GM12891 (cell line): ENCODE results near the gene PSMD3.

Experiments used
- DNase-seq: peaks from one replicate; pipeline ENCODE4 v3.0.0; 2011; ENCODE audit warnings: low spot score; ENCODE audit not compliant: insufficient read length
- FAIRE-seq: peaks from 2 replicates; lab custom pipeline; 2011; peaks lifted over from hg19 to GRCh38; lab: Jason Lieb, UNC
- PAX5 ChIP-seq: IDR thresholded peaks from 2 replicates; pipeline ENCODE4 v1.6.1; 2011; ENCODE audit warnings: low read length, moderate library complexity, mild to moderate bottlenecking; ENCODE audit not compliant: insufficient read depth, severe bottlenecking
- POLR2A ChIP-seq: IDR thresholded peaks from 2 replicates; pipeline ENCODE4 v1.6.1; 2011; ENCODE audit warnings: low read depth, low read length, control low read depth
- POLR2AphosphoS5 ChIP-seq: IDR thresholded peaks from 2 replicates; pipeline ENCODE4 v1.6.1; 2011; ENCODE audit warnings: low read depth, low read length, control low read depth
- POU2F2 ChIP-seq: IDR thresholded peaks from 2 replicates; pipeline ENCODE4 v1.6.1; 2011; ENCODE audit warnings: low read depth, mild to moderate bottlenecking, control low read depth, low read length, moderate library complexity
- SPI1 ChIP-seq: IDR thresholded peaks from 2 replicates; pipeline ENCODE4 v1.6.1; 2011; ENCODE audit warnings: low read depth, low read length, control low read depth
- TAF1 ChIP-seq: IDR thresholded peaks from 2 replicates; pipeline ENCODE4 v1.6.1; 2011; ENCODE audit warnings: low read depth, low read length, control low read depth

PSMD3 gene

DNA sequence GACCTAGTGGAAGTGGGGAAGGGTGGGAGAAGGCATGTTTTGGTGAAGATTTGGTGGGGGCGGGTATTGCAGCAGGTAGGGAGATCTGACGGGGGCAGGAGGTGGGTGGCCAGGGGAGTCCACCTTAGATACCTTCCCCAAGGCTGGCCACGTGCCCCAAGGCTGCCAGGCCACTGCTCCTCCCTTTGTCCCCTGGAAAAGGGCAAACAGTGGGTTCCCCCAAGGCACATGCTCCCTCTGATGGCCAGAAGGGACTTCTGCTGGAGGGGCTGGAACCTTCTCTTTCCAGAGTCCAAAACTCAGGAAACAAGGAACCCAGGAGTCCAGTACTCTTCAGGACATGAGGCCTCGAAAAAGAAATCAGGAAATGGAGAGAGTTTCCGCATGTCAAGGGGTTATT is 6.2 kb upstream of the PSMD3 start:
- TF ChIP-seq POLR2AphosphoS5 = no peak
- TF ChIP-seq PAX5 = no peak
- TF ChIP-seq POU2F2 = no peak
- no peak for TF ChIP-seq TAF1
- TF ChIP-seq SPI1 = no peak
- TF ChIP-seq POLR2A = no peak
- FAIRE-seq = no peak
- no peak for DNase-seq

DNA sequence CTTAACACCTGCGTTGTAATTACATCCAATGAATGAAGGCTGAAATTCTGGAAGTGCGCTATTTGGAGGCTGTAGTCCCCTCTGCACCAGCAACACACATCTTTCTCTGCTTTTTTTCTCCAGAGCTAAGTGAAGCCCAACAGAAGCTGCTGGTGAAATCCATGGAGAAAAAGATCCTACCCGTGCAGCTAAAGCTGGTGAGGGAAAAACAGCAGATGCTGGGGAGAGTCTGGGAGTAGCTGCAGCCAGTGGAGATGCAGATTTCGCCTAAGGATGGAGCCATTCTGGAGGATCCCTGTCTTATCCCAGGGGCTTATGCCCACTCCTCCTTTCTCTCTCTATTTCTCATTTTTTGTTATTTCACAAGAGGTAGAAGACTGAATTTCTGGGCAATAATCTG is 4.8 kb upstream of the PSMD3 start:
- DNase-seq = no peak
- no peak for FAIRE-seq
- no peak for TF ChIP-seq POLR2AphosphoS5

DNA sequence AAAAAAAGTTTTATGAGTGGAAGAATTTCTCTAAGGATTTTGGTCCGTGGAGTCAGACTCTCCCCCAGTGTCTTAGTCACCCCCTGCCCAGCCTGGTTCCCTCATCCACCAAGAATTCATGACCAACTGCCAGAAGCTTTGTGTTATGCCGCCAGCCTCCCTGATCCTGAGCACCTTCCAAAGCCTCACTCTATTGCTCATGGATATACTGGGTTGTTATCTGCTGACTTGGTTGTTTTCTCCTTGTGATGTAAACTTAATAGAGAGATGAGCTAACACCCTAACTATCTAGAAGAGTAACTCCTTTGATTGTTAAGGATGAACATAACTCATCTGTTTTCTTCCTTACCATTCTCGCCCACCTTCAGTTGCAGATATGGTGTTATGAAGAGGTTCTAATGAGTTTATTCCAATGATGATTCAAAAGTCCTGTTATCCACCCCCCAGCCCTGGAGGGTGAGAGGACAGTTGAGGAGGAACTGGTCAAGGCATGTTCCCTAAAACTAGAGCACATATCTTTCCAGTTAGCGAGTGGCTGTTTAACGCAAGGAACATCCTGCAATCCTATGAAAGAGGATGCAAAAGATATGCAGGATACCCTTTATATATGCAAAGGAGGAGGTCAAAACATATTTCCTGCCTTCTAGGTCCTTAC is 1.5 kb upstream of the PSMD3 start:
- TF ChIP-seq POLR2AphosphoS5 (no peak), POU2F2 (no peak), SPI1 (no peak), TAF1 (no peak), PAX5 (no peak), POLR2A (no peak)
- DNase-seq (no peak), FAIRE-seq (no peak)

DNA sequence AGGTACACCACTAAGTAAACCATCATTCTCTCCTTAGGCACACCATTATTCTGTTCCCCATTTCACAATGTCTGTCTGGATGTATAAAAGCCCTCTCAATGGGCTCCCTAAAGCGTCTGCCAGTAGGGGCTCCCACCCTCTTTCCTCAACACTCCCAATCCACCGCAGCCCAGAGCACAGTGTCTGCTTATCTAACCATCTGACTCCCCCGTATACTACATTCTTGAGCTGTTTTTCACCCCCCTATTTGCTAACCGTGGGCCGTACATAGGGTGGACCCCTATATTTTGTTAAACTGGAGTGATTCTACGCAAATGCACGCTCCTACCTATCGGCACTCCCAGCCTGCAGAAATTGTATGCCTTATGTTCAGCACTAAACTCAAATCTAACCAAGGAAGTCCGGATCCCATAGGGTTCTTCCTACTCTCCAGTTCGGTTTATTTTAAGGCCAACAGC is 685 bp upstream of the PSMD3 start:
- FAIRE-seq (peak; percentile 35), DNase-seq (no peak)
- TF ChIP-seq SPI1 (0 out of 2 replicates have a peak, but pooled peaks have one; percentile 23), POLR2AphosphoS5 (no peak), POU2F2 (0 out of 2 replicates have a peak, but pooled peaks have one; percentile 12)

DNA sequence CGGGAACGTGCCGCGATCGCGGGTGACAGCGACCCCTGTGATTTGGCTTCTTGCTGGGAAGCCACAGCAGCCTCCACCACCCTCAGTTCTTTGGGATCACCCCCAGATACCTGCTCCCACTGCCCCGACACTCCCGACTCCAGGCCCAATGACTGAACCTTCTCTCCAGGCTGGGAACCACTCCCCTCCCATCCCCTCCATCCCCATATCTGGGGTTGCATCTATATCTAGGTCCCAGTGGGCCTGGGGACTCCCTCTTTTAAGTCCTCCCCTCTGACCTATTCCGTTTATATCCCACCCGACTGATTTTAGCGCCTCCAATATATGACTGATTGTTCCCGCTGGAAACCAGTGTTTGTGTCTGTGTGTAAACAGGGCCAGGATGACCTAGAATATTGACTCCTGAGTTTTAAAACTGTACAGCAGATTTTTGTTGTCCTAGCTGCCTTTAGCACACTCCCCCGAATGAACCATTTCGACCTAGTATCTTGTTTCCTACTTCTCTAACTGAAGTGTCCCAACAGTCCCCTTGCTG is 667 bp downstream of the PSMD3 start:
- DNase-seq = no peak

DNA sequence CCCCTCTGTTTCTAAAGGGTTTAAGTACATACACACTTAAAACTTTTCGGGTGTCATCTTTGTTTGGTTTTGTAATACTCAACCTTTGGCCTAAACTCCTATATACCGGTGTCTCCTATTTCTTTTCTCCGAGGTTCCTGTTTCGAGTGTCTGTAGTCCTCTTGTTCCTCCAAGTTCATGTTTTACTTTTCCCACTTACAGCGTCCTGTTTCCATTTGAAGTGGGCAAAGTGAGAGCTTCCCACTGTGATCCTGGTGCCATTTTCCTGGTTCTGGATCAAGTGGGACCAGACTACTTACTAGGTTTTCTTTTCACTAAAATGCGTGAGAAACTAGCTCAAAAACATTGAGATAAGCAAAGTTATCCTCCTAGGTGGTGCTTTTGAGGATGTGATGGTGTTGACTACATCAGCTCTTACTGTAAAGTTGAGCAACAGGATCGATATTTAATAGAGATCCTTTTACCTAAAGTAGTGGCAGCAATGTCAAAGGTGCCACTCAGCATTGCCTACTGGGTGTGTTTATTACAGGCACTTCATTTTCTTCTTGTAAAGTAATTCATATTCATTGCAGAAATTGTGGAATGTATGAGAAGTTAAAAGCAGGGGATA is 1.3 kb downstream of the PSMD3 start:
- TF ChIP-seq POLR2A (no peak), SPI1 (no peak), PAX5 (no peak), POLR2AphosphoS5 (no peak), POU2F2 (no peak), TAF1 (no peak)
- FAIRE-seq (no peak), DNase-seq (no peak)

More for the DNA sequence above, 667 bp downstream of the PSMD3 start:
- TF ChIP-seq POU2F2 (no peak), POLR2A (no peak), PAX5 (no peak), SPI1 (no peak), POLR2AphosphoS5 (no peak), TAF1 (no peak)
- FAIRE-seq = no peak

DNA sequence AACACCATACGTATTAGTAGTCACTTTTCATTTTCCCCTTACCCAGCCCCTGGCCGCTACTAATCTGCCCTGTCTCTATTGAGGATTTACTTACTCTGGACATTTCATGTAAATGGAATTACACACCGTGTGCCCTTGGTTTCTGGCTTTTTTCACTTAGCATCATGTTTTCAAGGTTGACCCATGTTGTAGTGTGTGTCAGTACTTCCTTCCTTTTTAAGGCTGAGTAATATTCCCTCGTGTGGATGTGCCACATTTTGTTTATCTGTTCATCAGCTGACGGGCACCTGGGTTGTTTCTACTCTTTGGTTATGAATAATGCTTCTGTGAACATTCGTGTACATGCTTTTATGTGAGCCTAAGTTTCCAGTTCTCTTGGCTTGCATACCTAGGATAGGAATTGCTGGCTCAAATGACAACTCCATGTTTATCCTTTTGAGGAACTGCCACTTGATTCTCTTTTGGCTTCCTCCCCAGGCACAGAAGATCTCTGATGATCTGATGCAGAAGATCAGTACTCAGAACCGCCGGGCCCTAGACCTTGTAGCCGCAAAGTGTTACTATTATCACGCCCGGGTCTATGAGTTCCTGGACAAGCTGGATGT is 7.7 kb downstream of the PSMD3 start:
- no peak for FAIRE-seq
- no peak for TF ChIP-seq PAX5
- no peak for TF ChIP-seq POU2F2
- no peak for TF ChIP-seq POLR2AphosphoS5
- TF ChIP-seq SPI1 = no peak
- TF ChIP-seq TAF1 = no peak
- TF ChIP-seq POLR2A = no peak
- no peak for DNase-seq

DNA sequence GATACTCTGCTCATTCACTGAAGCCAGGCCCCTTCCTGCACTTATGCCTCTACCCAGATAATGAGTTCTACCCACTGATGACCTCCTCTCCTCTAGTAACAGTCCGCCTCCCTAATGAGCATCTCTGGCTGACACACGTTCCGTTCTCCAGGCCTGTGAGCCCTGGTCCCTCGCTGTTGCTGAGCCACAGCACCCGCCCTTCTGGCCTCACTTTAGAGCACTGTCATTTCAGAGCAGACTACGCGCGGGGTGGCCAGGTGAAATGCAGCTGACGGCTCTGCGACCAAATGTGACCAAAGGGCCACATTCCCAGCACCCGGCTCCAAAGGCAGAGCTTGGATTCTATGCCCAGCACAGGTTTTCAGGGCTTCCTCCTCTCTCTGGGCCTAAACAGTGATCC is 13.8 kb downstream of the PSMD3 start:
- TF ChIP-seq PAX5 (no peak), POLR2AphosphoS5 (no peak), SPI1 (no peak), POLR2A (no peak)
- DNase-seq (no peak), FAIRE-seq (no peak)

DNA sequence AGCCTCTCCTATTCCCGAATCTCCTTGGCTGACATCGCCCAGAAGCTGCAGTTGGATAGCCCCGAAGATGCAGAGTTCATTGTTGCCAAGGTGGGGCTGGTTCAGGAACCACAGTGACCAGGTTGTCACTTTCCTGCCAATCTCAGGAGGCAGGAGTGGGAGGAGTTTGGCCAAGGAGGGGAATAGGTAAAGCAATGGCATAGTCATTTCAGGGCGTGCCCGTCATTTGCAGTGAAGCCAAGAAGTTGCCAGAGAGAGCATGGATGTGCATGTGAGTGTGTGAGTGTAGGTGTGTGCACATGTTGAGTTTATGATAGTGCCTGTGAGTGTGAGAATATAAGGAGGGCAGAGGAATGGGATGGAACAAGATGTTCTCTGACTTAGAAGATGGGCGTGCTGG is 14.8 kb downstream of the PSMD3 start:
- no peak for FAIRE-seq
- DNase-seq = no peak
- TF ChIP-seq POLR2A (no peak), PAX5 (no peak)

DNA sequence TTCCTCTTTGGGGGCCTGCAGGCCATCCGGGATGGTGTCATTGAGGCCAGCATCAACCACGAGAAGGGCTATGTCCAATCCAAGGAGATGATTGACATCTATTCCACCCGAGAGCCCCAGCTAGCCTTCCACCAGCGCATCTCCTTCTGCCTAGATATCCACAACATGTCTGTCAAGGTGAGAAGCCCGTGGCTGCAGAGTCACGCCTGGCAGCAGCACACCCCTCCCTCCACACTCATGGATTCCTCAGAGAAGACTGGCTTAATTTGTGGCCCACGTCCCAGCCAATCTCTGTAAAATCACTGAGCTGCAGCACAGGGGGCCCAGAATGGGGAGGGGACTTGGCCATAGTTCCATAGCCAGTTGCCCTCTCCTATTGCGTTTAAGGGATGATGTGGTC is 15.6 kb downstream of the PSMD3 start:
- no peak for FAIRE-seq
- TF ChIP-seq POLR2A (no peak), POLR2AphosphoS5 (no peak), TAF1 (no peak), PAX5 (no peak), POU2F2 (no peak), SPI1 (no peak)
- DNase-seq = no peak
